Measurements from ENCODE around the gene UNC45B. TPM values are rescaled to one million over a fixed set of nuclear protein-coding genes. Genes with fewer than 3 reads are reported as not detected.

The UNC45B gene
- total RNA-seq, 6 experiments from 2014 or later, result 0.07 to 0.19 TPM; not detected in 4

GRCh38 chr17:35161281-35161761 lies 13.7 kb downstream of the UNC45B start:
- H3K36me3 ChIP-seq, result no peaks in the 10 kb centered on the region
- WGBS (ENCODE audit: insufficient coverage, low coverage, low lambda C conversion rate, missing lambda C conversion rate), result 46% methylated on average over 3 of the region's 3 CpGs
- H3K4me3 ChIP-seq, result no peak overlapping the region
- TF ChIP-seq CTCF (IDR thresholded peaks at IDR 0.05) (no peak), POLR2A (IDR thresholded peaks at IDR 0.05) (no peak)
- DNase-seq (no peak), ATAC-seq (peak in 2 of 4 donors; percentile 16 to 28)
- H3K27me3 ChIP-seq, result no peaks in the 10 kb centered on the region
- no peaks in the 10 kb centered on the region for H3K9me3 ChIP-seq
- no peak overlapping the region for H3K27ac ChIP-seq
- H3K4me1 ChIP-seq, result no peaks in the 10 kb centered on the region
- intact Hi-C loops (cut with DNase I), result no loop called here

GRCh38 chr17:35162755-35163154 lies 15.1 kb downstream of the UNC45B start:
- intact Hi-C loops (cut with DNase I), result no loop called here
- WGBS (ENCODE audit: insufficient coverage, low coverage, low lambda C conversion rate, missing lambda C conversion rate), result 58% methylated on average over 3 of the region's 4 CpGs
- TF ChIP-seq POLR2A (IDR thresholded peaks at IDR 0.05) (no peak), CTCF (IDR thresholded peaks at IDR 0.05) (no peak)
- DNase-seq (no peak), ATAC-seq (no peak)
- Histone ChIP-seq H3K4me3 (no peak overlapping the region), H3K4me1 (no peaks in the 10 kb centered on the region), H3K27ac (no peak overlapping the region), H3K9me3 (no peaks in the 10 kb centered on the region), H3K36me3 (no peaks in the 10 kb centered on the region), H3K27me3 (no peaks in the 10 kb centered on the region)

- WGBS (ENCODE audit: insufficient coverage, low coverage, low lambda C conversion rate, missing lambda C conversion rate), result 86% methylated on average over 7 of the region's 7 CpGs
- Histone ChIP-seq H3K36me3 (no peaks in the 10 kb centered on the region), H3K9me3 (no peaks in the 10 kb centered on the region), H3K4me3 (no peak overlapping the region), H3K4me1 (no peaks in the 10 kb centered on the region), H3K27me3 (no peaks in the 10 kb centered on the region), H3K27ac (no peak overlapping the region)
- DNase-seq, result no peak
- TF ChIP-seq POLR2A (IDR thresholded peaks at IDR 0.05) (no peak), CTCF (IDR thresholded peaks at IDR 0.05) (no peak)
- intact Hi-C loops (cut with DNase I), result no loop called here
- no peak for ATAC-seq
Observed at GRCh38 chr17:35163886-35164285, 16.3 kb downstream of the UNC45B start.

GRCh38 chr17:35164716-35165115 lies 17.1 kb downstream of the UNC45B start:
- Histone ChIP-seq H3K36me3 (no peaks in the 10 kb centered on the region), H3K4me3 (no peak overlapping the region), H3K4me1 (no peaks in the 10 kb centered on the region), H3K27ac (no peak overlapping the region), H3K27me3 (no peaks in the 10 kb centered on the region), H3K9me3 (no peaks in the 10 kb centered on the region)
- intact Hi-C loops (cut with DNase I), result no loop called here
- WGBS (ENCODE audit: insufficient coverage, low coverage, low lambda C conversion rate, missing lambda C conversion rate), result 72% methylated on average over 5 of the region's 5 CpGs
- no peak for DNase-seq
- ATAC-seq, result no peak
- TF ChIP-seq POLR2A (IDR thresholded peaks at IDR 0.05), result no peak

GRCh38 chr17:35166526-35166925 lies 18.9 kb downstream of the UNC45B start:
- intact Hi-C loops (cut with DNase I), result no loop called here
- ATAC-seq (no peak), DNase-seq (no peak)
- Histone ChIP-seq H3K36me3 (no peaks in the 10 kb centered on the region), H3K9me3 (no peaks in the 10 kb centered on the region), H3K27ac (no peak overlapping the region), H3K4me1 (no peaks in the 10 kb centered on the region), H3K4me3 (no peak overlapping the region), H3K27me3 (no peaks in the 10 kb centered on the region)
- TF ChIP-seq POLR2A (IDR thresholded peaks at IDR 0.05) (no peak), CTCF (IDR thresholded peaks at IDR 0.05) (no peak)
- WGBS (ENCODE audit: insufficient coverage, low coverage, low lambda C conversion rate, missing lambda C conversion rate), result 65% methylated on average over 3 of the region's 5 CpGs
